ES-I3 (cell line): ENCODE data around the gene ZDHHC8.

ENCODE experiments used
- H3K36me3 ChIP-seq: 2 replicates; pipeline ENCODE4 v1.6.1; 2013; ENCODE audit warnings: mild to moderate bottlenecking, low read length, control low read depth, moderate library complexity; ENCODE audit not compliant: insufficient read depth
- H3K4me1 ChIP-seq: 2 replicates; pipeline ENCODE4 v1.6.1; 2013; ENCODE audit warnings: mild to moderate bottlenecking, control low read depth, low read length; ENCODE audit not compliant: insufficient read depth
- H3K9ac ChIP-seq: 2 replicates; pipeline ENCODE4 v1.6.1; 2013; ENCODE audit warnings: low read depth, mild to moderate bottlenecking, low read length, moderate library complexity
- H3K9me3 ChIP-seq: 2 replicates; pipeline ENCODE4 v1.6.1; 2013; ENCODE audit warnings: mild to moderate bottlenecking, low read length, moderate library complexity; ENCODE audit not compliant: control insufficient read depth, insufficient read depth

ZDHHC8 gene

DNA sequence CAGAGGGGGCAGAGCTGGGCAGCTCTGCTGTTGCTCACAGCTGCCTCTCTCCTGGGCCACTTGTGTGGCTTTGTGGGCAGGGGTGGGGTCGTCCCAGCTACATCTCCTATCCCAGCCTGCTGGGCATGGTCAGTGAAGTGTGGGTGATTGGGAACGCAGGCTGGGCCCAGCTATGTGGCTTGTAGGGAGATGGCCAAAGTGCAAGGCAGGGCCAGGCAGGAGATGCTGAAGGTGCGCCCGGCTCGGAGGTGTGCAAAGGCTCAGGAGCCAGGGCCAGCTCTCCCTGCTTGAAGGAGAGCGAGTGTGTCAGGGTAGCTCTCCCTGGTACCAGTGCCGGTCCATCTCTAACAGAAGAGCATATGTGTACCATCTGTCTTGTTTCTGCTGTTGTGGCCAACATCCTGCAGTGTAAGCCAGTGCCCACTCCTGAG is 24.1 kb upstream of the ZDHHC8 start:
- Histone ChIP-seq H3K4me1 (no peaks in the 10 kb centered on the region), H3K9ac (no peak overlapping the region), H3K36me3 (peaks cover 27% of the 10 kb centered on the region)

DNA sequence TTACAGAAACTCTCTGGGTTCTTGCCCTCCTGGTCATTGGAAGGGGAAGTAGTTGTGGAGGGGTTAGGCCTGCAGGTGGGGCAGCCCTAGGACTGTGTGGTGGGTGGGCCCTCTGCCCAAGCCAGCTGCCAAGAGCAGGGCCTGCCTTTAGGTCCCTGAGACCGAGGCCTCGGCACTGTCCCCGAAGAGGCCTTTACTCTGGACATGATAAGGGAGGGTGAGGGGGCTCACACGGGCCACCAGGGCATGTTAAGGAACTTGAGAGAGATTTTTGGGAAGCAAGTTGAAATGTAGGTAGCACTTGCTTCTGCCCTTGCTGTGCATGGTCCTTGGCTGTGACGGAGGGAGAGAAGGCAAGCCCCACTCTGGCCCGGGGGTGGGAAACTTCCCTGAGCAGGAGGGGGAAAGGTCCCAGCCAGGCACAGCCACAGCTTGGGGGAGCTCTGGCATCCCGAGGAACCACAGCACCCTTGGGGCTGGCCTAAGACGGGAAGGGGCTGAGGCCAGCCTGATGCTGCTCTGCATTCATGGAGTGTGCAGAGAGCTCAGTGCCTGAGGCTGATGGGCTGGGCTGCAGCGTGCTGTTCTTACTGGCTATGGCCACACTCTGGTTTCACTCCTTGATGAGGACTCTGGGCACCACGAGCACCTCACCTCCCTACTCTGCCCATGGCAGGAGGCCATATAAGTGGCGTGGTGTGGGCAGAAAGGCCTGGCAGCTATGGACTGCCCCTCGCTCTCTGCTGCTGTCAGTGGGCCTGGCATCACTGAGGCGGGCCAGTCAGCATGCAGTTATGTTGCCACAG is 23.4 kb upstream of the ZDHHC8 start:
- Histone ChIP-seq H3K9me3 (no peaks in the 10 kb centered on the region), H3K4me1 (no peaks in the 10 kb centered on the region), H3K9ac (no peak overlapping the region), H3K36me3 (peaks cover 27% of the 10 kb centered on the region)

More for the DNA sequence above, 24.1 kb upstream of the ZDHHC8 start:
- H3K9me3 ChIP-seq = no peaks in the 10 kb centered on the region

DNA sequence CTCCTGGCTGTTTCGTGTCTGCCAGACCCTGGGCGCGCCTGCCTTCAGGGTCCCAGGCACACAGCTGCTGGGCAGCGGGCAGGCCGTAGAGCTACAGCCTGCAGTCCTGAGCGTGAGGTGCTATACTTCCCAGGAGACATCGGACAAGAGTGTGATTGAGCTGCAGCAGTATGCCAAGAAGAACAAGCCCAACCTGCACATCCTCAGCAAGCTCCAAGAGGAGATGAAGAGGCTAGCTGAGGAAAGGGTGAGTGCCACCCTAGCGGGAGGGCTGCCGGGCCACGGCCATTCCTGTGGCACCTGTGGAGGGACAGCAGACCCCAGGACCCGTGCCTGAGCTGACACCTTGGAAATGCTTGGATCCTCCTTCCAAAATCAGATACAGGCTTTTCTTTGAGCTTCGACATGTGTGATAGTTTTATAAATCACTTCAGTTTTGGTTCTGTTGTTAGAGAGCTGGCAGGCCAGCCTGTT is 22.8 kb upstream of the ZDHHC8 start:
- Histone ChIP-seq H3K9me3 (no peaks in the 10 kb centered on the region), H3K36me3 (peaks cover 27% of the 10 kb centered on the region), H3K9ac (no peak overlapping the region), H3K4me1 (no peaks in the 10 kb centered on the region)

DNA sequence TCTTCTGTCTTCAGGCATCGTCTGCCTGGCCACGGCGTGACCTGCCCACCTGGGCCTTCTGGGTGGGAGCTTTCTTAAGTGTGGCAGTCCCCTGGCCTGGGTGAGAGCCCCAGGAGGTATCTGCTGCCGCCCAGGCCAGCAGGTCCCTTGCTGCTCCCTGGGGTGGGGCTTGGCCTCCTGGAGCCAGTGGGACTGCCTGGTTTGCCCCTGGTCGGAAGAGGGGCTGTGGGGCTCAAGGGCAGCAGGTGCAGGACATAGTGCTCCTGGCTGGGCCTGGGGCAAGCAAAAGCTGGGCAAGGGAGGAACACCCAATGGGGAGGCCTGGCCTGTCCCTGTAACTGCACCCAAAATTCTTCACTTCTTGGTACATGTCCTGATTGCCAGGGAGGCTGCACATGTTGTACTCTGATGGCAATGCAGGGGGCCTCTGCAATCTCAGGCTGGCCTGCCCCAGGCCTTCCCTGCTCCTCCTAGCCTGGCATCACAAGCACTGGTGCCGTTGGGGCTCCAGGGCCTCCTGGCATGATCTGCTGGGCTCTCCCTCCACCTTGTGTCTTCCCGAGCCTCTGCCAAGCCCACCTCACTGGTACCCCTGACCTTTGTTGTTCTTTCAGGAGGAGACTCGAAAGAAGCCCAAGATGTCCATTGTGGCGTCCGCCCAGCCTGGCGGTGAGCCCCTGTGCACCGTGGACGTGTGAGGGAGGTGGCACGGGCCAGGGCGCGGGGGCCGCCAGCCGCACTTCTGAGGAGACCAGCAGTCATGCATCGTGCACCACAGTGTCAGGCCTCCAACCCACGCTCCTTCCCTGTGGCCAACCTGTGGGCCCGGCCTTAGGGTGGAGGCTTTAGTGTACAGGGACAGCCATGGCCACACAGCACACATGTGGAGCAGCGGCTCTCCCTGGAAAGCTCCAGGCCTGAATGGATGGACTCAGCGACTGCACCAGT is 21.9 kb upstream of the ZDHHC8 start:
- H3K9me3 ChIP-seq = no peaks in the 10 kb centered on the region
- H3K36me3 ChIP-seq = peaks cover 26% of the 10 kb centered on the region
- H3K4me1 ChIP-seq = no peaks in the 10 kb centered on the region
- no peak overlapping the region for H3K9ac ChIP-seq

DNA sequence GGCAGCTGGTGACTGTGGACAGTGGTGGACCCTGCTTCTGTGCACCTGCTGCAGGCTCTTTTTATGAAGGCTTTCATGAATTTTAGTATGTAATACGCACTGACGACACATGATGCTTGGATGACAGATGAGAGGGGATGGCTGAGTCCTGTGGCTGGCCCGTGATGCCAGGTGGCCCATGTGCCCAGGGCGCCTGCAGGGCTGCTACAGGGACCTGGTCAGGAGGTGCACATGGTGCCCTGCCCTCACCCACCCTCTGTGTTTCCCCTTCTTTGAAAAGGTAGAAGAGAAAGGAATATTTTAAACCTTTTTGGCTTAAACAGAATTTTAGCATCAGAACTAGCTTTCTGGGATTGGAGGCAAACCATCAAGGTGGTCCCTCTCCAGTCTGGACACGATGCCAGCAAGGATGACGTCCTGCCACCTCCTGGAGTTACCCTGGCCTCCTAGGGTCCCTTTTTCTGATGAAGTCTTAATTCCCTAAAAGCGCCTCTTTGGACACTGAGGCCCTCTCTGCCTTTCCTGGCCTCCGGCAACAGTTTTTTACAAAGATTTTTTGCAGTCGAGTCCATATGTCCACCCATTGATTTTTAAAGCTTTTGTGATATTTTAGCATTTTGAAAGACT is 21.1 kb upstream of the ZDHHC8 start:
- H3K4me1 ChIP-seq = no peaks in the 10 kb centered on the region
- H3K9ac ChIP-seq = no peak overlapping the region
- no peaks in the 10 kb centered on the region for H3K9me3 ChIP-seq
- peaks cover 19% of the 10 kb centered on the region for H3K36me3 ChIP-seq

DNA sequence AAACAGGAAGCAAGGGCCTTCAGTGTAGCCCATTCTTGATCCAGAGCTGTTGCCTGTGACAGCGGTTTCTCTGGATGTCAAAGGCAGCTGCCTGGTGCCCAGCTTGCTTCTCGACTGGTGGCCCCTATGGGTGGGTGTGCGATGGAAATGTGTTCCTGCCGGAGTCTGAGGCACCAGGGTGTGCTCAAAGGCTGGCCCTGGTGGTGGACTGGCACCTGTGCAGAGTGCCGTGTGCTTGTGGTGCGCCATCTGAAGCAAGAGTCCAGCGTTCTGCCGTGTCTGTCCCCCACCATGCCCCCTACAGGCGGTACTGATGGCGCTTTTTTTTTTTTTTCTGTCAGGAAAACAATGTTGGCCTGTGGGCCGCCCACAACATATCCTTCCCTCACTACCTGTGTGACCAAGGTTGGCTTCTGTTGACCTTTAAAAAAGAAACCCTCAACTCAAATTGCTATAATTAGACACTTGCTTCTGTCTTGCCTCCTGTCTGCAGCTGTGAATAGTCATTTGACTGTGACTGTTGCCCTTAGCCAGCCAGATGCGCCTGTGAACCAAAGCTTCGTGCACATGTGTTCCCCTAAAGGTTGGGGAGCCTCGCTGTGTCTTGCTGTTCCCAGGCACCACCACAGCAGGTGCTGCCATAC is 20.4 kb upstream of the ZDHHC8 start:
- peaks cover 14% of the 10 kb centered on the region for H3K36me3 ChIP-seq
- no peaks in the 10 kb centered on the region for H3K4me1 ChIP-seq
- H3K9me3 ChIP-seq = no peaks in the 10 kb centered on the region
- no peak overlapping the region for H3K9ac ChIP-seq

DNA sequence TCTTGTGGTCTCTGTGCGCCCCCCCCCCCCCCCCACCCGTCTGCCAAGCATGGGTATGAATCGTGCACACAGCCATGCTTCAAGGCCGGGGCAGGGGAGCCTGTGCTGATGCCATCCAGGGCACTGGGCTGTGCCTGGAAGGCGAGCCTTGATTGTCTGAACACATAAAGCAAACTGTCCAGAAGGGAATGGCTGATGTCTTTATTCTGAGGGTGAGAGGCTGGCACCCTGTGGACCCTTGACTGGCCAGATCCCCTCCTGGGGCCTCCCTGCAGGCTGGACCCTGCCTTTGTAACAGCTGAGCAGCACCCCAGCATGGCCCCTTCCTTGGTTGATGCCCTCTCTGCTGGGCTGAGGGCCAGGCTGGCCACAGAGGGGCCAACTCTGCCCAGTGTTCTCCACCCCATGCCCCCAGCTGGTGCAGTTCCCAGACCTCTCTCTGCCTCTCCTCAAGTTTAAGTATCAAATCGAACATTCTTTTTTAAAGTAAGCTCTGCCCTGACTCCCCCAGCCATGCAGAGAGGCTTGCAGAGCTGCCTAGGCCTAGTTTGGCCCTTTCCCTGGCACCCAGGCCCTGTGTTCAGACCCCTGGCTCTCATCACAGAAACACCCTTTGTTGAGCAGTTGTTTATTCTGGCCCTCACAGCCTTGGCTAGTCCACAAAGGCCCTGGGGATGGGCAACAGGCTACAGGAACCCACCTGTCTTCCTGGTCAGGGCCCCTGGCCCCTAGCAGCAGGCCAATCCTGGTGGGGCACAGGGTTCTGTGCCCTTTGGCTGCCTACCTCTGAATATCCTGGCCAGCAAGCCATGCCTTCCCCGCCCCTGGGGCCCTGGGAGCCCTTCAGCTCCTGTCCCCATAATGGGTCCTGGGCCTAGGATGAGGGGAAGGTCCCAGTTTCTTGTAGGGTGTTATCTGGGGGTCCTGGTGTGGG is 19.6 kb upstream of the ZDHHC8 start:
- Histone ChIP-seq H3K9me3 (no peaks in the 10 kb centered on the region), H3K9ac (no peak overlapping the region), H3K36me3 (peaks cover 14% of the 10 kb centered on the region), H3K4me1 (no peaks in the 10 kb centered on the region)

DNA sequence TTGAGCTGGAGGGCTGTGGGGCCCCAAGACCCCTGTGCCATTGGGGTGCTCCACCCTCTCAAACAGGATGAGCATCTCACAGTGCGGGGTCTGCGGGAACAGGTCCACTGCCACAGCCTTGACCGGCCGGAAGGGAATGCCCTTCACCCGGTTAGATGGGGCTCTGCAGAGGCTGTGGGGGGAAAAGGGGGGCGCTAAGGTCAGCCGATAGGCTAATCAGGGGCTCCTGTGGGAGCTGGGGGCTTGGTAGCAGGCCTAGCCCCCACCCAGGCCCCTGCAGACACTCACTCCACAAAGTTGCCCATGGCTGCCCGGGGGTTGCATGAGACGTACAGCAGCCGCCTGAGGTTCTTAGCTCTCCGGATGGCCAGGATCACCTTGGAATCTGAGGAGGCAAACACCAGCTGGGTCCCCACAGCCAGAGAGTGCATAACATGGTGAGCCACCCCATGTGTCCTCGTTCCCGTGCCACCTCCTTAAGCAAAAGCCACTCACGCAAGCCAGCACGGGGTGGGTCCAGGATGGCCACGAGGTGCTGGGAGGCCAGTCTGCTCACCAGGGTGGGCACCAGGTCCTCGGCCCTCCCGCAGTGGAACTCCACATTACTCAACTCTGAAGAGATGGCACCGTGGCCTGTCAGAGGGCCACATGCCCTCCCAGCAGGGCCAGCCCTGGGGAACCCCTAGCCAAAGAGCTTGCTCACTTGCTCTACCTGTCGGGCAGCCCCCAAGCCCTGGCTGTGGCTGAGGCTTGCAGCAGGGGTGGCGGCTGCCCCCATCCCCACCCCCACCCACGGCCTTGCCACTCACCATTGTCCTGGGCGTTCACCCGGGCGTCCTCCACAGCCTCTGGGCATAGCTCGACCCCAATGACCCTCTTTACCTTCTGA is 18.7 kb upstream of the ZDHHC8 start:
- Histone ChIP-seq H3K9ac (no peak overlapping the region), H3K36me3 (peaks cover 12% of the 10 kb centered on the region), H3K9me3 (no peaks in the 10 kb centered on the region), H3K4me1 (no peaks in the 10 kb centered on the region)

DNA sequence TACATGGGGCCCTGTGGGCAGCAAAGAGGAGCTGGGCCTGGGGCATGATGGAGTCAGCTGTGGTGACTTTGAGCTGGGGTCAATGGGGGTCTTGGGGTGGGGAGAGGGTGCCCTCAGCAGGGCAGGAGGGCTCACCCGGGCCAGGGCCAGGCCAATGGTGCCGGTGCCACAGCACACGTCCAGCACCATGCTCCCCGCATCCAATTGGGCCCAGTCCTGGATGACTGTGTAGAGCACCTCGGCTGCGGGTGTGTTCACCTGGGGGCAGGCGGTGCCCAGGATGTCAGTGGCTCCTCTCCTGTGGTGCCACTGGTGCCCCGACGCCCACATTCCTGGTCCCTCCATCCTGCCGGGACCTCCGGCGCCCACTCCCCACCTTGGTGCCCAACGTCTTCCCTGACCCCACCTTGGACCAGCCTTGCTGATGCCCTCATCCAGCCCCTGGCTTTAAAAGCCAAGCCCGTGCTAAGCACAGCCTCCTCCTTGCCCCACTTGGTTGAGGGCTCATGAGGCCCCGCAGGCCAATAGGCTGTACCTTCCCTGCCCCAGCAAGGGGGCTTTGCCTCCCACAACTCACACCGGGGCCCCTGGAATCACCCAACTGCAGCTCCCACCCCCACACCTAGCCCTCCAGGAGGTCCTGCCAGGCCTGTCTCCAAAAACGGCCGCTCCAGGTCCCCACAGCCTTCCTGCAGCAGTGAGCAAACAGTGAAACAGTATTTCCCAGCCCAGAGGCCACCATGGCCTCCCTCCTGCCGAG is 17.9 kb upstream of the ZDHHC8 start:
- Histone ChIP-seq H3K36me3 (peaks cover 10% of the 10 kb centered on the region), H3K4me1 (peaks cover 2% of the 10 kb centered on the region), H3K9me3 (no peaks in the 10 kb centered on the region), H3K9ac (no peak overlapping the region)

DNA sequence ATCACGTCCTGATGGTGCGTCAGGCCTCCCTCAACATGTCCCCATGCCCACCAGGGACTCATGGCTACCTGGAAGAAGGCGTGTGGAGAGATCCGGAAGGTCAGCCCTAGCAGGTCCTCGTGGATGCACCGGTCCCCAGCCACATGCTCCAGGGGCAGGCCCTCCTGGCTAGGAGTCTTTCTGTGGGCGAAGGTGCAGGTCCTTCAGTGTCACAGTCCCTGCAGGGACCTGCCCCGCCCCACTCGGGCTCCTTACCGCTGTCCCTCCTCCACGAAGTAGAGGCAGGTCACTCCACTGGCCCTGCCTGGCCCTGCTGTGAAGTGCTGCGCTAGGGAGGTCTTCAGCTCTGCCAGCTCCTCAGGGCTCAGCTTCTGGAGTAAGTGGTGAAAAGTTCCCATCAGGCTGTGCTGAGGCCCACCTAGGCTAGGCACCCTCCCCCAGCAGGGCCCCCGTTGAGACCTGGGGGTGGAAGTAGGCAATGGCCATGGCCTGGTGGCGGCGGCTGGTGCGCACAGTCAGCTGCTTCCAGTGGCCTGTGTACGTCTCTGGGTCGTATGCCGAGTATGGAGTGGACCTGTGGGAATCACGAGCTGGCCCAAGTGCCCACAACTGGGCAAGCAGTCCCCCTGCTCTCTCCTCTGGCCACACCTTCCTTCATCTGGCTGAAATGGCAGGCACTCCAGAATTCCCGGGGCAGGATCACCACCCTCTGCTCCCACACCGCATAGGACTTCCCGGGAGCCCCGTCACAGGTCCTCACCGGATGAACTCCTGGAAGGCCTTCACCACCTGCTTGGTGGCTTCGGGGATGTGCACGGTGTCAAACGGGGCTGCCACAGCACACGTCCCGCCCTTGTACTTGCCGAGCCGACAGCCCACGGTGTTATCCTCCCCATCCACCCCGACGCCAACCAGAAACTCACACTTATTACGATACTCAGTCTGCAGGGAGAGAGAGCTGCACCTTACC is 16.8 kb upstream of the ZDHHC8 start:
- Histone ChIP-seq H3K9me3 (no peaks in the 10 kb centered on the region), H3K9ac (no peak overlapping the region), H3K4me1 (peaks cover 7% of the 10 kb centered on the region), H3K36me3 (peaks cover 14% of the 10 kb centered on the region)

DNA sequence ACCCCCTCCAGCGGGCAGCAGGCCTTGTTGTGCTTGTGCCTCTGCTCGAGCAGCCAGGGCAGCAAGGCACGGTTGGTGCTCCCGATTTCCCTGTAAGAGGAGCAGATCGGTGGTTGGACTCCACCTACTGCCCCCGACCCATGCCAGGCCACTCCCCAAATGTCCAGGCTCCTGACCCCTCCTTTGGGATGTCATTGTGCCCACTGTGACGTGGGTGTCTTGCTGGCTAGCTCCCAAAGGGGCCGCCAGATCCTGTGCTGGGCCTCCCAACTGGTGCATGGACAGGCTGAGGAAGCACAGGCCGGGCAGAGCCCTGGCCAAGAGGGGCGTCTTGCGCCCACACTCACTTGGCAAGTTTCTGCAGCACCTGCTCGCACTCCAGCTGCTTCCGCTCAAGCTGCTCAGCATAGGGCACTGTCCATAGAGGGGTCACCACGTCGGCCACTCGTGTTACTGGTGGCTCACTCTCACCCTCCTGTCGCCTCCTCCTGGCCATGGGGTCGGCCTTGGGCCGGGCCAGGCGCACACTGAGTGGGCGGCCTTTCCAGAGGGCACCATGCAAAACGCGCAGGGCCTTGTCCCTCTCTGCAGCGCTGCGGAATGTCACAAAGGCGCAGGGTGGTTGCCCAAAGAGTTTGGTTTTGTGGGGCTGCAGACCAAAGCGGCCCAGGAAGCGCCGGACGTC is 15.8 kb upstream of the ZDHHC8 start, which contains the start of gene RANBP1:
Gene RANBP1 (plus strand): TSS at position 414 of the 685 bp plus-strand sequence. CDS start 81 bp downstream, at position 495.
- H3K4me1 ChIP-seq = peaks cover 7% of the 10 kb centered on the region
- peak within 1 kb of the TSS; percentile 94 for H3K9ac ChIP-seq
- peaks cover 15% of the 10 kb centered on the region for H3K36me3 ChIP-seq
- no peaks in the 10 kb centered on the region for H3K9me3 ChIP-seq
